T-cell (primary cell): ENCODE results near the gene GH2. TPM values are rescaled to one million over a fixed set of nuclear protein-coding genes. Genes with fewer than 3 reads are reported as not detected.

ENCODE experiments used
- ATAC-seq, 4 experiments: fragments of 200-7000 bp in 3 of 4; fragments of 150-1000 bp in 1 of 4; cut with Tn5 transposase; replicated peaks in 1 of 4; 1 replicate in 3 of 4; 2 replicates in 1 of 4; pipeline ENCODE4 v1.10.0; 2021; ENCODE audit warnings: moderate library complexity in 3 of 4, mild to moderate bottlenecking in 2 of 4, moderate number of reproducible peaks in 1 of 4
- CTCF ChIA-PET, 2 donors: fragments of 300-600 bp; sonication (Branson Sonifier 250); formaldehyde crosslinking; loops; one replicate each; lab custom pipeline; 2022; ENCODE audit warnings: antibody characterized with exemption in 2 of 2; lab: Charles Lee
- POLR2A ChIA-PET, 2 donors: fragments of 300-600 bp; sonication (Branson Sonifier 250); formaldehyde crosslinking; loops; one replicate each; lab custom pipeline; 2022; ENCODE audit warnings: antibody characterized with exemption in 2 of 2; lab: Charles Lee
- DNase-seq, 35 experiments: peaks; one replicate each; pipeline versions ENCODE4 v3.0.0 to v3.0.0-alpha.2; 2013 to 2023
- H3K27ac ChIP-seq: one replicate; pipeline ENCODE4 v1.5.1; 2013; ENCODE audit warnings: low read length
- H3K27me3 ChIP-seq, 2 experiments: replicated peaks in 1 of 2; 1 replicate in 1 of 2; 2 replicates in 1 of 2; pipeline versions ENCODE4 v1.6.1 to v1.7.0; 2013; ENCODE audit warnings: low read length in 1 of 2, mixed read lengths in 1 of 2; ENCODE audit not compliant: control insufficient read depth in 2 of 2, insufficient read depth in 2 of 2; ENCODE audit errors: extremely low read depth in 1 of 2
- H3K36me3 ChIP-seq, 2 donors: 1 replicate in 1 of 2; 2 replicates in 1 of 2; pipeline versions ENCODE4 v1.6.1 to v1.7.0; 2013; ENCODE audit warnings: low read length in 1 of 2; ENCODE audit not compliant: control insufficient read depth in 2 of 2, insufficient read depth in 1 of 2; ENCODE audit errors: extremely low read depth in 1 of 2
- H3K4me1 ChIP-seq, 2 experiments: 1 replicate in 1 of 2; 2 replicates in 1 of 2; pipeline versions ENCODE4 v1.6.1 to v1.7.0; 2013; ENCODE audit warnings: low read length in 2 of 2, mixed read lengths in 1 of 2; ENCODE audit not compliant: insufficient read depth in 2 of 2, control insufficient read depth in 1 of 2; ENCODE audit errors: extremely low read depth in 1 of 2
- H3K4me3 ChIP-seq, 2 donors: 1 replicate in 1 of 2; 2 replicates in 1 of 2; pipeline versions ENCODE4 v1.5.1 to v1.7.0; 2013; ENCODE audit warnings: mild to moderate bottlenecking in 2 of 2, low read length in 1 of 2, moderate library complexity in 1 of 2; ENCODE audit not compliant: control insufficient read depth in 1 of 2; ENCODE audit errors: extremely low read depth in 1 of 2
- H3K9me3 ChIP-seq: 2 replicates; pipeline ENCODE4 v1.7.0; 2013
- H3K27ac Mint-ChIP-seq, 2 donors: one replicate each; pipeline ENCODE4 v1.8.0; 2020 to 2021; ENCODE audit warnings: mild to moderate bottlenecking in 2 of 2, mixed read lengths in 2 of 2
- H3K27me3 Mint-ChIP-seq, 2 donors: one replicate each; pipeline ENCODE4 v1.8.0; 2021 to 2022; ENCODE audit warnings: mixed read lengths in 2 of 2
- H3K36me3 Mint-ChIP-seq: one replicate; pipeline ENCODE4 v1.8.0; 2021; ENCODE audit warnings: mixed read lengths
- H3K4me1 Mint-ChIP-seq, 3 donors: one replicate each; pipeline ENCODE4 v1.8.0; 2020 to 2022; ENCODE audit warnings: mixed read lengths in 3 of 3, mild to moderate bottlenecking in 1 of 3
- H3K4me3 Mint-ChIP-seq, 3 donors: one replicate each; pipeline ENCODE4 v1.8.0; 2020 to 2022; ENCODE audit warnings: mild to moderate bottlenecking in 3 of 3, mixed read lengths in 3 of 3, moderate library complexity in 3 of 3
- H3K9me3 Mint-ChIP-seq, 3 donors: one replicate each; pipeline ENCODE4 v1.8.0; 2020 to 2022; ENCODE audit warnings: mixed read lengths in 3 of 3
- WGBS: methylation state at CpG from one replicate; pipeline ENCODE4 v1.1.5; 2013; ENCODE audit warnings: missing lambda C conversion rate; ENCODE audit not compliant: insufficient coverage; 5-methylcytosine and 5-hydroxymethylcytosine counted together
- total RNA-seq, 35 experiments: library from RNA in 6 of 35; stranded (reverse) in 6 of 35; fragments of 120-200 nt in 1 of 35; gene quantifications; one replicate each; pipeline versions ENCODE4 v1.2.1 to v1.2.4 and lab custom pipeline; 2013 to 2026

The GH2 gene
- total RNA-seq, 5 donors from 2014 or later (not counting 1 experiment from before 2014, with no cell fraction given), result not detected

- ATAC-seq (no peak), DNase-seq (no peak)
- POLR2A ChIA-PET, result no interaction called here
- no peaks in the 10 kb centered on the region for H3K36me3 Mint-ChIP-seq
- no peak overlapping the region for H3K4me3 Mint-ChIP-seq
- no peaks in the 10 kb centered on the region for H3K9me3 Mint-ChIP-seq
- Histone ChIP-seq H3K27ac (no peak overlapping the region), H3K36me3 (no peaks in the 10 kb centered on the region), H3K9me3 (no peaks in the 10 kb centered on the region), H3K27me3 (no peaks in the 10 kb centered on the region), H3K4me3 (no peak overlapping the region), H3K4me1 (no peaks in the 10 kb centered on the region)
- WGBS, result 89% methylated on average over 8 of the region's 8 CpGs
- CTCF ChIA-PET, result no interaction called here
- H3K4me1 Mint-ChIP-seq, result peaks cover 0 to 1% (median 0%) of the 10 kb centered on the region in 3 donors
- no peaks in the 10 kb centered on the region for H3K27me3 Mint-ChIP-seq
- H3K27ac Mint-ChIP-seq, result no peak overlapping the region
These were observed 26.6 kb downstream of the GH2 start for GRCh38 chr17:63855185-63855584.

- Mint-ChIP-seq H3K4me1 (peaks cover 0 to 1% (median 0%) of the 10 kb centered on the region in 3 donors), H3K9me3 (no peaks in the 10 kb centered on the region), H3K27ac (no peak overlapping the region), H3K4me3 (no peak overlapping the region), H3K36me3 (no peaks in the 10 kb centered on the region), H3K27me3 (no peaks in the 10 kb centered on the region)
- no peak overlapping the region for H3K4me3 ChIP-seq
- DNase-seq (no peak), ATAC-seq (no peak)
- no peaks in the 10 kb centered on the region for H3K4me1 ChIP-seq
- no peak overlapping the region for H3K27ac ChIP-seq
- no peaks in the 10 kb centered on the region for H3K27me3 ChIP-seq
- CTCF ChIA-PET, result no interaction called here
- POLR2A ChIA-PET, result no interaction called here
- no peaks in the 10 kb centered on the region for H3K36me3 ChIP-seq
- H3K9me3 ChIP-seq, result no peaks in the 10 kb centered on the region
- 93% methylated on average over 2 of the region's 5 CpGs for WGBS
These were observed 27.0 kb downstream of the GH2 start for GRCh38 chr17:63854709-63855108.

- H3K36me3 ChIP-seq, result no peaks in the 10 kb centered on the region
- Mint-ChIP-seq H3K9me3 (no peaks in the 10 kb centered on the region), H3K4me3 (no peak overlapping the region), H3K27ac (no peak overlapping the region), H3K27me3 (no peaks in the 10 kb centered on the region), H3K4me1 (peaks cover 8 to 9% (median 9%) of the 10 kb centered on the region in 3 donors), H3K36me3 (no peaks in the 10 kb centered on the region)
- H3K9me3 ChIP-seq, result no peaks in the 10 kb centered on the region
- ChIA-PET CTCF (interaction anchor here in 1 of 2 donors (0.5 to 1.0 kb wide), 2 partner anchors 13 to 306 kb away, joined by 3 read pairs; no protein-coding TSS in a partner anchor), POLR2A (no interaction called here)
- H3K27me3 ChIP-seq, result no peaks in the 10 kb centered on the region
- ATAC-seq (no peak), DNase-seq (no peak)
- H3K4me3 ChIP-seq, result no peak overlapping the region
- peaks cover 0 to 14% of the 10 kb centered on the region in 2 experiments for H3K4me1 ChIP-seq
- no CpG with 5 or more reads among the region's 2 CpGs for WGBS
- no peak overlapping the region for H3K27ac ChIP-seq
These were observed 28.5 kb downstream of the GH2 start for GRCh38 chr17:63853260-63853659.

- no peaks in the 10 kb centered on the region for H3K9me3 ChIP-seq
- ChIA-PET POLR2A (no interaction called here), CTCF (interaction anchor here in 1 of 2 donors (0.6 kb wide), 1 partner anchor 283 kb away, joined by 4 read pairs; no protein-coding TSS in a partner anchor)
- no peaks in the 10 kb centered on the region for H3K36me3 Mint-ChIP-seq
- peak overlapping the region in 1 of 2 donors; percentile 28 for H3K27ac Mint-ChIP-seq
- no peaks in the 10 kb centered on the region for H3K36me3 ChIP-seq
- H3K4me3 ChIP-seq, result no peak overlapping the region
- peaks cover 0 to 21% of the 10 kb centered on the region in 2 experiments for H3K4me1 ChIP-seq
- DNase-seq (no peak), ATAC-seq (no peak)
- no peak overlapping the region for H3K27ac ChIP-seq
- H3K27me3 ChIP-seq, result no peaks in the 10 kb centered on the region
- no peaks in the 10 kb centered on the region for H3K9me3 Mint-ChIP-seq
- H3K4me1 Mint-ChIP-seq, result peaks cover 15 to 16% (median 16%) of the 10 kb centered on the region in 3 donors
- WGBS, result 98% methylated on average over 6 of the region's 9 CpGs
- no peak overlapping the region for H3K4me3 Mint-ChIP-seq
- H3K27me3 Mint-ChIP-seq, result no peaks in the 10 kb centered on the region
These were observed 31.3 kb downstream of the GH2 start for GRCh38 chr17:63850401-63850800.

GRCh38 chr17:63848834-63849689 is 32.7 kb downstream of the GH2 start:
- ATAC-seq, result peak; percentile 96 to 98 (median 97)
- ChIA-PET POLR2A (interaction anchor here (0.5 to 0.8 kb wide), 4 partner anchors 81 to 650 kb away, joined by 3 to 5 read pairs (median 4); no protein-coding TSS in a partner anchor), CTCF (interaction anchor here (0.6 to 2.4 kb wide), 13 partner anchors 9 to 905 kb away, joined by 3 to 12 read pairs (median 3); partner anchors contain the start of genes CCDC47 (in 1 of the 2), DDX42 (in 1 of the 2), ICAM2 (in 1 of the 2) and PSMC5 (in 1 of the 2))
- Histone ChIP-seq H3K4me1 (peaks cover 0 to 21% of the 10 kb centered on the region in 2 experiments), H3K27ac (peak overlapping the region; percentile 58), H3K27me3 (no peaks in the 10 kb centered on the region), H3K36me3 (no peaks in the 10 kb centered on the region), H3K4me3 (peak overlapping the region; percentile 33 to 56), H3K9me3 (no peaks in the 10 kb centered on the region)
- Mint-ChIP-seq H3K4me3 (peak overlapping the region; percentile 69 to 78 (median 75)), H3K27ac (peak overlapping the region; percentile 86 to 94), H3K4me1 (peaks cover 17 to 22% (median 17%) of the 10 kb centered on the region in 3 donors), H3K27me3 (no peaks in the 10 kb centered on the region), H3K36me3 (no peaks in the 10 kb centered on the region), H3K9me3 (no peaks in the 10 kb centered on the region)
- 29% methylated on average over 82 of the region's 82 CpGs for WGBS
- DNase-seq, result peak; percentile 84 to 97 (median 91)

- no peaks in the 10 kb centered on the region for H3K27me3 Mint-ChIP-seq
- DNase-seq (no peak), ATAC-seq (no peak)
- Histone ChIP-seq H3K27me3 (no peaks in the 10 kb centered on the region), H3K36me3 (no peaks in the 10 kb centered on the region), H3K4me1 (peaks cover 2 to 31% of the 10 kb centered on the region in 2 experiments), H3K4me3 (no peak overlapping the region), H3K9me3 (no peaks in the 10 kb centered on the region), H3K27ac (no peak overlapping the region)
- no peak overlapping the region for H3K27ac Mint-ChIP-seq
- ChIA-PET CTCF (interaction anchor here (0.5 to 2.4 kb wide), 4 partner anchors 17 to 74 kb away, joined by 3 to 12 read pairs (median 3); partner anchors contain the start of genes CCDC47 (in 1 of the 2), DDX42 (in 1 of the 2), FTSJ3 (in 1 of the 2) and PSMC5 (in 1 of the 2)), POLR2A (no interaction called here)
- H3K36me3 Mint-ChIP-seq, result no peaks in the 10 kb centered on the region
- no peaks in the 10 kb centered on the region for H3K9me3 Mint-ChIP-seq
- peaks cover 22 to 28% (median 26%) of the 10 kb centered on the region in 3 donors for H3K4me1 Mint-ChIP-seq
- 50% methylated on average over 2 of the region's 3 CpGs for WGBS
- H3K4me3 Mint-ChIP-seq, result peak overlapping the region; percentile 3 to 69 (median 53)
These were observed 34.1 kb downstream of the GH2 start for GRCh38 chr17:63847525-63848249.
